HG02610 (cell line): ENCODE data around the gene ITIH6.
"Not testable (repeated sequence)": the region's sequence is repeated elsewhere in the genome, so short reads cannot be mapped to it uniquely, and the experiment has no call there.

Experiments
- ATAC-seq: cut with Tn5 transposase; IDR thresholded peaks from one replicate; pipeline ENCODE4 v1.9.1; 2021; ENCODE audit warnings: mild to moderate bottlenecking, moderate library complexity; ENCODE audit not compliant: unreplicated experiment

Gene ITIH6

DNA sequence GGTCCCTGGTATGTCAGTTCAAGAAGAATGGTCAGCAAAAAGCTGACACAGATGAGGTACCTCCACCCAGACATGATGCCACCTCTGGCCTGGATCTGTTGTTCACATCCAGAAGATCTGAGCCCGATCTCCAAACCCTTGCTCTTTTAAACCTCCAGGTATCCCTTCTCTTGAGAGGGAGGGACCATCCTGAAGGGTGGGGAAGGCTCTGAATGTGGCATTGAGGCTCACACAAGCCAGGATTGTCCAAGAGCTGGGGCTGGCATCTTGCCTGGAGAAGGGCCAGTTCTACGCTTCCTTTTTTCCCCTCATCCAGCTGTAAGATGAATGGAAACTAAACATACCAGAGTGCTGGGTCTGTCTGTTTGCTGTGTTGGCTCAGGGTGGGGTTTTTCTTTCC, at the start of gene ITIH6:
Gene ITIH6, minus strand, starts transcription at position 119 of the 400 bp plus-strand sequence. Its CDS starts 45 bp downstream, at position 74.
- ATAC-seq: no peak

GRCh38 chrX:54847700-54848099, 49.6 kb upstream of the ITIH6 start:
- not testable (repeated sequence) for ATAC-seq

- ATAC-seq: no peak
Observed at GRCh38 chrX:54843050-54843449, 45.0 kb upstream of the ITIH6 start.

DNA sequence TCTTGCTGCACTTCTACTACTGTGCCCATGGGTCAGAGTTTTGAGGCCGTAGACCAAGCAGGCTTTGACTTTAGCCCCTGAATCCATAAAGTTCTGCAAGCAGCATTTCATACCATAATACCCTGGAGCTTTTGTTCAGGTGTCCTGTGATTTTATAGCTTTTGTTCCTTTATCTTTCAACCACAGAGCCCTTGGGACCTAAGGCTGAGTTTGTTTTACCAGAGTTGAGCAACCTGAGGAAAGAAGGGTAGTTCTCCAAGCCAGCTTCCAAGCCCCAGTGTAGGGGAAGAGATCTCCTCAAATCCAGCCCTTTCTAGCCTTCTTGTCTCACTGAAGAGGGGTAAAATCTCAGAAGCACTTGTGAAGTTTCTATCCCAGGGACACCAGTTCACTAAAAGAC, 44.6 kb upstream of the ITIH6 start:
- no peak for ATAC-seq

GRCh38 chrX:54841184-54841874, 43.3 kb upstream of the ITIH6 start:
- ATAC-seq: not testable (repeated sequence)

- ATAC-seq: no peak
Observed at GRCh38 chrX:54838583-54838982, 40.5 kb upstream of the ITIH6 start.

DNA sequence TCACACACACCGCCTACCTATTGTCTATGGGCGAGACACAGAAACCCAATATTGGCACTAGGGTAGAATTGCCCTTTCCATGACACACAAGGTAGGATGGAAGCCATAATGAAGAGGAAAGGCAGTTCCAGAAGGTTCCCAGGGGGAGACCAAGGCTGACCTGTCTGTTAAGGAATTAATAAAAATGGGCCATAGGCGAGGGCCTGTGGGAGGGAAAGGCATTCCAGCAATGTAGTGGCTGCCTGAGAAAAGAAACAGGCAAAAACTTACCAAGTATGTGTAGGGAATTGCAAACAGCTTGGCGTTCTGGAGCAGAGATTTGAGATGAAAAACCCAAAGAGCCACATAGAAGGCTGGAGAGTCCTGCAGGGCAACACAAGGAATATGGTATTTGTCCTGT, 28.5 kb upstream of the ITIH6 start:
- no peak for ATAC-seq

- ATAC-seq: no peak
Observed at GRCh38 chrX:54825716-54826438, 27.8 kb upstream of the ITIH6 start.

- ATAC-seq: no peak
Observed at GRCh38 chrX:54824722-54825121, 26.7 kb upstream of the ITIH6 start.

DNA sequence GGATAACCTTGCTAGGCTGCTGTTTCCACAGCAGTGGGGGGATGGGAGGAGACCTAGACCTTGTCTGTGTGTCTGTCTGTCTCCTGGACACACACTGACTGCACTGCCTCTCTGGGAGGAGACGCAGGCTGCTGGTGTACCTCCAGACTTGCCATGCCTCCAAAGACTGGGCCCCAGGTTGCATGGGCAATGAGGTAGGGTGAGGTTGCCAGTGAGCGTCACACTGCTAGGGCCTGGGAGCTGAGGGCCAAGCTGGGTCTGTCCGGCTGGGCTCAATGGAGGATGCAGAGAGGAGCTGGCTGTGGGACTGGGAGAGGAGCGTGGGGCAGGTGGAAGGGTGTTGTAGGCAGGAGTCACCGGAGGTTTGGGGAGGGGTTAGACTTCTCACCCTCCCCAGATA, 26.1 kb upstream of the ITIH6 start:
- no peak for ATAC-seq

DNA sequence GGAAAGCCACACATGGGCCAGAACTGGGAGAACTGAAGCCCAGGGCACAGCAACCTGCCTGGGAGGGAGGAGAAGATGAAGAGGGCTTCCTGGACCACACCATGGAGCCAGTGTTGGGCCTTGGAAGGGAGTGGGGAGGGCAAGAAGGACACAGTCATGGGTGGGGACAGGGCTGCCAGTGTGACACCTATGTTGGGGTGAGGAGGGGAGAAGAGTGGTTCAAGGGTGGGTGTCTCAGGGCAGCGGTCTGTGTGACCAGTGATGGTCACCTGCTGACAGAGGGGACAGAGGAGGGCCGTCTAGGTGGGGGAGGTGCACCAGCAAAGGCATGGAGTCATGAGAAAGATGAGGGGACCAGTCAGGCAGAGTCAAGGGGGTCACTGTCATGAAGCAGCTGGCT, 23.3 kb upstream of the ITIH6 start:
- ATAC-seq: no peak

DNA sequence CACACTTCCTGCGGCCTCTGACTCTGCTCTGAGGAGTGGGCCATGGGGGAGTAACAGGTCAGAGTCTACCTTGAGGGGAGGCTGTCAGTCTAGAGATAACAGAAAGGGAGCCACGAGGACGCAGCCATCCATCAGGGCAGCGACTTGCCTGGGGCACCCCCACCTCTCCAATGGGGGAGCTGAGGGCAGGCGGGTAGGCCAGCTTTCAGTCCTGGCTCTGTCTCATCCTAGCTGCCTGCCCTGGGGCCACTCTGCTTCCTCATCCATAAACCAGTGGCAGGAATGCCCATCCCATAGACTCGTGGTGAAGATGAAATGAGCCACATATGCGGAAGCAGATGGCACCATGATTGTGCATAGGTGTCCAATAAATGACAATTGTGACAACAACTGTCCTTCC, 22.7 kb upstream of the ITIH6 start:
- no peak for ATAC-seq

DNA sequence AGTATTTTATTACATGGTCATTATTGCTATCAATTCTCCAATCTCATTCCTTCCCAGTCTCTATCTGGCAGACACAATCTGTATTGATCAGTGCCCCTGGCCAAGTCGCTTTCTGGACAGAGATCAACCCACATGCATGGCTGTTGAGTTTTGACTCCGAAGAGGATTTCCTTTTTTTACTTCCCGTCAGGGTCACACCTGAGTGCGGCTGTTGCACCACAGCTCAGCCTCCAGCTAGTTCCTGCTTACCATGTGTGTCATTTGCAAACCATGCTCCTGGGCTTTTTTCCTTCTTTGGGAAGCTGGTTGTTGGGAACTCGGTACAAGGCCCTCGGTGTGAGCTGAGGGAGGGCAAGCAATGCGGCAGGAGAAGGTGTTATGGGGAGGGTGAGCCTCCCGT, 21.1 kb upstream of the ITIH6 start:
- no peak for ATAC-seq

DNA sequence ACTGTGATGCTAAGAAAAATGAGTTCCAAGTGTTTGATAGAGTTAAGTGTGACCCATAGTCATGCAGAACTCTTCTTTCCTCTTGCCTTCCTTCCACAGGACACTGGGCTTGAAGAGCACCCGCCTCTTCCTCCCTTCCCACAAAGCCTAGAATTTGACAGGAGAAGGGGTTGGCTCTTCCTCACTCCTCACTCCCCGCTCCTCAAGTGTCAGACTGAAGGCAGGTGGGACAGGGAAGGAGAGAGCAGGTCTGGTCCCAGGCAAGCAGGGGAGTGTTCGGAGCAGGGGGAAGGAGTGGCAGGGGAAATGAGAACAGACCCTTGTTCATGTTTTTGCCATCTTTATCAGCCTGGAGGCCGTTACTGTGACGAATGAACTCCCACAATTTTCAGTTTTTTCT, 20.2 kb upstream of the ITIH6 start:
- no peak for ATAC-seq

- ATAC-seq: no peak
Observed at GRCh38 chrX:54817220-54817820, 19.3 kb upstream of the ITIH6 start.

GRCh38 chrX:54812306-54812705, 14.3 kb upstream of the ITIH6 start:
- no peak for ATAC-seq

DNA sequence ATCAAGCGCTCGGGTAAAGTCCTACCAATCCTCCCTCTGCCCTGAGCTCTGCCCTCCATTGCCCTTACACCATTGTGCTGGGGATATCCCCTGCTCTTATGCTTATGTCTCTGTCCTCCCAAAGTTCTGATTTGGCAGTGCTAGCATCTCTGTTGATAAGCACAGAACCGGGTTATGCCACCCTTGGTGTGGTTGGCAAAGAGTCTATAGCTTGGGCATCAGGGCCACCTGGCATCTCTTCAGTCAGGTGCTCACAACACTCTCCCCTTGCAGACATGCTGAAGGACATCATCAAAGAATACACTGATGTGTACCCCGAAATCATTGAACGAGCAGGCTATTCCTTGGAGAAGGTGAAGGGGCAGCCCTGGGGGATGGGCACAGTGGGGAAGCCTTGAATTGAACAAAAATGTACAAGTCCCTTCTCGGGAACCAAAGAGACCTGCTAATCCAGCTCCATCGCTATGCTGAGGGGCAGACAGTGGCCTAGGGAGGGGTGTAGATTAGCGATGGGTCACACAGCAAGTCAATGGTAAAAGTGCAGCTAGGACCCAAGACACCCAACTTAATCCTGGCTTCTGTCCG, 13.3 kb upstream of the ITIH6 start:
- ATAC-seq: no peak

- no peak for ATAC-seq
Observed at GRCh38 chrX:54810532-54810931, 12.5 kb upstream of the ITIH6 start.

GRCh38 chrX:54808605-54809483, 10.8 kb upstream of the ITIH6 start:
- ATAC-seq: peak; percentile 86

DNA sequence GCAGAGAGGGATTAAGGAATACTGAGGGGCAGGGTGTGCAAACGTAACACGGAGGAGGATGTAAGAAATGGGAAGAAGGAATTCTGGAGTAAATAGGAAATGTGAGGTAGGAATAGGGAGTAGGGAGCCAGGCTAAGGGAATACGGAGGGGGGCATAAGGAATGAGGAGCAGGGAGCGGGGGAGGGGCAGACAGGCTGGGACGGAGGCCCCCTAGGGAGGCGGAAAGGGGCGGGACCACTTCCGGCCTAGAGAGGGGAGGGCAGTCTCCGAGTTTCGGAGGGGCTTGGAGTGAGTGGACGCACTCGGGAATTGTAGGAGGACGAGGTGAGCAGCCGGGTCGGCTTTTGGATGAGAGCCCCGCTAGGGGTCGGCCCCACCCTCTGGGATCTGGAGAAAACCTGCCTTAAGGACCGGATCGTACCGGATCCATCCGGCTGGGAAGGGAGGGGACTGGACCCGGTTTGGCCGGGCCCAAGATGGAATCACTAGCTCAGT, 10.1 kb upstream of the ITIH6 start:
- ATAC-seq: peak; percentile 19
